ENCODE results near the gene ZNF217.
"Not testable (repeated sequence)": the region's sequence is repeated elsewhere in the genome, so short reads cannot be mapped to it uniquely, and the experiment has no call there.

- not testable (repeated sequence) for TF ChIP-seq CTCF (conservative IDR thresholded peaks at IDR 0.05; ENCODE audit: low read length); EZH2phosphoT487 (IDR thresholded peaks at IDR 0.05; ENCODE audit: borderline replicate concordance)
Observed at GRCh38 chr20:53605401-53605800, 11.8 kb upstream of the ZNF217 start.

Data from Loucy (cell line).